ENCODE data around the gene ZC3HAV1L. TPM values are rescaled to one million over a fixed set of nuclear protein-coding genes. Genes with fewer than 3 reads are reported as not detected.

The ZC3HAV1L gene, protein sequence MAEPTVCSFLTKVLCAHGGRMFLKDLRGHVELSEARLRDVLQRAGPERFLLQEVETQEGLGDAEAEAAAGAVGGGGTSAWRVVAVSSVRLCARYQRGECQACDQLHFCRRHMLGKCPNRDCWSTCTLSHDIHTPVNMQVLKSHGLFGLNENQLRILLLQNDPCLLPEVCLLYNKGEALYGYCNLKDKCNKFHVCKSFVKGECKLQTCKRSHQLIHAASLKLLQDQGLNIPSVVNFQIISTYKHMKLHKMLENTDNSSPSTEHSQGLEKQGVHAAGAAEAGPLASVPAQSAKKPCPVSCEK
- 1 to 10 TPM in 5 of 6 experiments, under 1 TPM in 1; 0.93 to 3.7 (median 1.8) TPM for total RNA-seq
- long read RNA-seq = 0 reads

DNA sequence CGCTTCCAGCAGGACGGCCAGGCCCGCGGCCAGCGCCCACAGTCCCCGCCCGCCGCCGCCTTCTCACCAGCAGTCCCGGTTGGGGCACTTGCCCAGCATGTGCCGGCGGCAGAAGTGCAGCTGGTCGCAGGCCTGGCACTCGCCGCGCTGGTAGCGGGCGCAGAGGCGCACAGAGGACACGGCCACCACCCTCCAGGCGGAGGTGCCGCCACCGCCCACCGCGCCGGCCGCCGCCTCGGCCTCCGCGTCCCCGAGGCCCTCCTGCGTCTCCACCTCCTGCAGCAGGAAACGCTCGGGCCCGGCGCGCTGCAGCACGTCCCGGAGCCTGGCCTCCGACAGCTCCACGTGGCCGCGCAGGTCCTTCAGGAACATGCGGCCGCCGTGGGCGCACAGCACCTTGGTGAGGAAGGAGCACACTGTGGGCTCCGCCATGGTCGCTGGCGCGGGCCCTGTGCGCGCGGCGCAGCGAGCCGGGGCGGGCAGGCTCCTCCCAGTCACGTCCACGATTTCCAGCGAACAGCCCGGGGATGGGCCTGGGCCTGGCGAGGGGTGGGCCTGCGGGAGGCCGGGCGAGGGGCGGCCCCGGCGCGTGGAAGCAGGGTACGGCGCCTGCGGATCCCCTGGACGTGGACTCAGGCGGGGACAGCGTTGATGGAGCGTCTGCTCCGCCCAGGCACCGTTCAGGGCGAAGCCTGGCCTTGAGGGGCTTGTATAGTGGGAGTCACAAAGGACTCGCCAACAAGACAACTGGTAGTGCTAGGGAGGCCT is at the start of gene ZC3HAV1L:
Gene ZC3HAV1L (minus strand): TSS at position 457 of the 768 bp plus-strand sequence. CDS start 25 bp downstream, at position 432.
- ATAC-seq (peak; percentile 84 to 93 (median 92)), DNase-seq (peak; percentile 48 to 68 (median 66))
- Histone ChIP-seq H3K4me1 (no peaks in the 10 kb centered on the region), H3K9me3 (no peaks in the 10 kb centered on the region), H3K27me3 (no peaks in the 10 kb centered on the region), H3K36me3 (no peaks in the 10 kb centered on the region), H3K4me3 (peak within 1 kb of the TSS; percentile 58 to 87 (median 70)), H3K27ac (peak within 1 kb of the TSS in 2 of 3 donors; percentile 53 to 65)
- intact Hi-C loops (cut with DNase I) = no loop called here
- 7% methylated on average over 14 of the region's 82 CpGs for WGBS (ENCODE audit: insufficient coverage, low coverage, low lambda C conversion rate, missing lambda C conversion rate)
- peak; percentile 17 for TF ChIP-seq POLR2A (IDR thresholded peaks at IDR 0.05)
- TF ChIP-seq, protein P1, sequence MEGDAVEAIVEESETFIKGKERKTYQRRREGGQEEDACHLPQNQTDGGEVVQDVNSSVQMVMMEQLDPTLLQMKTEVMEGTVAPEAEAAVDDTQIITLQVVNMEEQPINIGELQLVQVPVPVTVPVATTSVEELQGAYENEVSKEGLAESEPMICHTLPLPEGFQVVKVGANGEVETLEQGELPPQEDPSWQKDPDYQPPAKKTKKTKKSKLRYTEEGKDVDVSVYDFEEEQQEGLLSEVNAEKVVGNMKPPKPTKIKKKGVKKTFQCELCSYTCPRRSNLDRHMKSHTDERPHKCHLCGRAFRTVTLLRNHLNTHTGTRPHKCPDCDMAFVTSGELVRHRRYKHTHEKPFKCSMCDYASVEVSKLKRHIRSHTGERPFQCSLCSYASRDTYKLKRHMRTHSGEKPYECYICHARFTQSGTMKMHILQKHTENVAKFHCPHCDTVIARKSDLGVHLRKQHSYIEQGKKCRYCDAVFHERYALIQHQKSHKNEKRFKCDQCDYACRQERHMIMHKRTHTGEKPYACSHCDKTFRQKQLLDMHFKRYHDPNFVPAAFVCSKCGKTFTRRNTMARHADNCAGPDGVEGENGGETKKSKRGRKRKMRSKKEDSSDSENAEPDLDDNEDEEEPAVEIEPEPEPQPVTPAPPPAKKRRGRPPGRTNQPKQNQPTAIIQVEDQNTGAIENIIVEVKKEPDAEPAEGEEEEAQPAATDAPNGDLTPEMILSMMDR (IDR thresholded peaks at IDR 0.05) = no peak

DNA sequence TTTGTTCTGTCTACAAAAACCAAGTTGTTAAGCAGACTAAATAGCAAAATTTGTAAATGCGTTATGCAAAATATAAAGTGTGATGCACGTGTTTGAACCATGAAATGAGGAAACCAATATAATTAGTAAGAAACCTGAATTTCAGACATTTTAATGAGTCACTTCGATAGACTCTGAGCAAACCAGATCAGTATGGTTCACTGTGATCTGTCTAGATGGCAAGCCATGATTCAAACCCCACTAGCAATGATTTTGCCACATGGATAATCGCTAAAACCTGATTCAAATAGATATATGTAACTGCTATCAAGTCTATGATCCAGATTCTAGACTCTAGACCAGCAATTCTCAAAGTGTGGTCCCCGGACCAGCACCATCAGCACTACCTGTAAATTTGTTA is 48.9 kb upstream of the ZC3HAV1L start:
- DNase-seq = no peak
- intact Hi-C loops (cut with DNase I) = no loop called here
- Histone ChIP-seq H3K4me1 (peaks cover 0 to 25% (median 13%) of the 10 kb centered on the region in 4 donors), H3K9me3 (no peaks in the 10 kb centered on the region), H3K36me3 (peaks cover 0 to 63% (median 11%) of the 10 kb centered on the region in 4 donors), H3K27me3 (no peaks in the 10 kb centered on the region), H3K4me3 (no peak overlapping the region), H3K27ac (no peak overlapping the region)
- no peak for TF ChIP-seq POLR2A (IDR thresholded peaks at IDR 0.05)
- TF ChIP-seq, protein P1 (IDR thresholded peaks at IDR 0.05) = no peak
- ATAC-seq = no peak
- WGBS (ENCODE audit: insufficient coverage, low coverage, low lambda C conversion rate, missing lambda C conversion rate) = 82% methylated on average over 5 of the region's 5 CpGs

DNA sequence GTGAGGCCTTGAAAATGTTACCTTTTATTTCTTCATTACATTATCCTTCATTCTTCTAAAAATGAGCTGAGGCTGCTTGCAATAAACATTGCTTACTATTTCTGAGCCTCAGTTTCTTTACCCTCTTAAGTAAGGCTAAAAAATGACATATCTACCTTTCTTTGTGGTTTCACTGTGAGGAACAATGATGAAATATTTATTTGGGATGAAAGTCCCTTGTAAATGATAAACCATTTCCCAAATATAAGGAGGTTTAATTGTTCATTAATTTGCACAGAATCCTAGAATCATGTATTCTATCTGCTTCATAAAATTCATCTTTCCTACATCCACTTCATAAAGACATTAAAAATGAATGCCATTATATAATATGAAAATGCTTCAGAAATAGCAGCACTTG is 45.7 kb upstream of the ZC3HAV1L start:
- Histone ChIP-seq H3K27ac (peak overlapping the region in 2 of 3 donors; percentile 45 to 58), H3K27me3 (no peaks in the 10 kb centered on the region), H3K4me1 (peaks cover 0 to 30% (median 15%) of the 10 kb centered on the region in 4 donors), H3K9me3 (no peaks in the 10 kb centered on the region), H3K36me3 (peaks cover 0 to 58% (median 17%) of the 10 kb centered on the region in 4 donors), H3K4me3 (no peak overlapping the region)
- ATAC-seq (peak; percentile 37 to 66 (median 55)), DNase-seq (no peak)
- intact Hi-C loops (cut with DNase I) = no loop called here
- TF ChIP-seq POLR2A (IDR thresholded peaks at IDR 0.05) = no peak
- TF ChIP-seq, protein P1 (IDR thresholded peaks at IDR 0.05) = no peak

DNA sequence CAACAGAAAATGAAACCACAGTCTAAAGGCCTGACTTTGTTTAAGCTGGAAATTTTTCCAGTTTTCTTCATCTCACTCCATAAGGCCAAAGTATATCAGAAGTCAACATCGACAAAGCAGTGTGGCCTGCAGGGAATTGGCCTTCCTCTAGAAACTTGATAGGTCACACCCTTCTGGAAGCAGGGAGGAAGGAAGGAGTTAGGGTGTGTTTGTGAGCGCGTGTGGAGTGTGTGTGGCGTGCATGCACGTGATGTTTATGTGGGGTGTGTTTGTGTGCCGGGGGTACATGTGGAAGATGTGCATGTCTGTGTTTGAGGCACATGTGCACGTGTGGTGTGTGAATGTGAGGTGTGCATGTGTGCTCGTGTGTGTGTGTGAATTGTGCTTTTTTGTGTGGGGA is 45.1 kb upstream of the ZC3HAV1L start:
- ATAC-seq = peak; percentile 33 to 54 (median 52)
- H3K9me3 ChIP-seq = no peaks in the 10 kb centered on the region
- 70% methylated on average over 6 of the region's 8 CpGs for WGBS (ENCODE audit: insufficient coverage, low coverage, low lambda C conversion rate, missing lambda C conversion rate)
- intact Hi-C loops (cut with DNase I) = no loop called here
- no peak for DNase-seq
- H3K4me1 ChIP-seq = peaks cover 0 to 37% (median 16%) of the 10 kb centered on the region in 4 donors
- no peak overlapping the region for H3K4me3 ChIP-seq
- H3K27me3 ChIP-seq = no peaks in the 10 kb centered on the region
- peak overlapping the region in 2 of 3 donors; percentile 45 to 58 for H3K27ac ChIP-seq
- peaks cover 0 to 58% (median 18%) of the 10 kb centered on the region in 4 donors for H3K36me3 ChIP-seq
- TF ChIP-seq POLR2A (IDR thresholded peaks at IDR 0.05) = no peak
- TF ChIP-seq, protein P1 (IDR thresholded peaks at IDR 0.05) = no peak

Measured in right lobe of liver (tissue), 6 donors.